GM23338 (cell line): Measurements from ENCODE around the gene SPECC1.

Experiments used
- TF ChIP-seq, protein P1 (sequence below), 2 experiments: fragments of 200-600 bp in 1 of 2; sonication (generic) in 1 of 2; conservative IDR thresholded peaks; 2 replicates each; pipeline versions ENCODE4 v1.5.1 to v1.6.1; 2016 to 2017; ENCODE audit warnings: antibody characterized with exemption in 2 of 2, low read depth in 2 of 2, mild to moderate bottlenecking in 2 of 2, moderate library complexity in 1 of 2
- TF ChIP-seq, protein P2 (sequence below): IDR thresholded peaks from one replicate; pipeline ENCODE4 v1.6.1; 2018; ENCODE audit warnings: antibody characterized with exemption; ENCODE audit not compliant: unreplicated experiment

DNA sequence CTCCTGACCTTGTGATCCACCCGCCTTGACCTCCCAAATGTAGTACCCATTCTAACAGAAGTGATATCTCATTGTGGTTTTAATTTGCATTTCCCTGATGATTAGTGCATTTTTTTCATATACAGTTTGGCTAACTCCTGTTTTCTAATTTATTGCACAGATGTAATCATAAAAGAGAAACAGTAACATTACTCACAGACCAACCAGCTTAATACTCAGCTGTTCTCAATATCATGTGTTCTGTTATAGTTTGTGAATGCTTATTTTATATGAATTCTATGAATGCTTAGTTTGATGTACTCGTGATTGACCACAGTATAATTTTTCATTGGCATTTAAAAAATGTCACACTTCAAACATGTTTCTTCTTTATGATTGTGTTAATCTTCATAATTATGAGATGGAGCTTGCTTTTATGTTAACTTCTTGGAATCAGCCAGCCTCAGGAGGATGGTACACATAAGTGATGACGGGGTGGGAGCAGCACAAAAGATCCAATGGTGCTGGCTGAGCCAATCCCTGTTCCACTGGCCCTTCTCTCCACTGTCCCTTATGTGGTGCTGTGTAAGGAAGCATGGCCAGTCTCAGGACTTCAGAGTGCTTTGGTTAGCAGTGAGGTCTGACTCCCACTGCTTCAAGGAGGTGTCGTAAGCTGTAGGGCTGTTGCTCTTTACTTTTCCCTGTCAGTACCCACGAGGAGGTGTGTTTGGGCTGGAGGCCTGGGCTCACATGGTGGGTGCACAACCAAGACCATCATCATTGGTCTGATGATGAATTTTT, 191.0 kb downstream of the SPECC1 start:
- TF ChIP-seq, protein P1, sequence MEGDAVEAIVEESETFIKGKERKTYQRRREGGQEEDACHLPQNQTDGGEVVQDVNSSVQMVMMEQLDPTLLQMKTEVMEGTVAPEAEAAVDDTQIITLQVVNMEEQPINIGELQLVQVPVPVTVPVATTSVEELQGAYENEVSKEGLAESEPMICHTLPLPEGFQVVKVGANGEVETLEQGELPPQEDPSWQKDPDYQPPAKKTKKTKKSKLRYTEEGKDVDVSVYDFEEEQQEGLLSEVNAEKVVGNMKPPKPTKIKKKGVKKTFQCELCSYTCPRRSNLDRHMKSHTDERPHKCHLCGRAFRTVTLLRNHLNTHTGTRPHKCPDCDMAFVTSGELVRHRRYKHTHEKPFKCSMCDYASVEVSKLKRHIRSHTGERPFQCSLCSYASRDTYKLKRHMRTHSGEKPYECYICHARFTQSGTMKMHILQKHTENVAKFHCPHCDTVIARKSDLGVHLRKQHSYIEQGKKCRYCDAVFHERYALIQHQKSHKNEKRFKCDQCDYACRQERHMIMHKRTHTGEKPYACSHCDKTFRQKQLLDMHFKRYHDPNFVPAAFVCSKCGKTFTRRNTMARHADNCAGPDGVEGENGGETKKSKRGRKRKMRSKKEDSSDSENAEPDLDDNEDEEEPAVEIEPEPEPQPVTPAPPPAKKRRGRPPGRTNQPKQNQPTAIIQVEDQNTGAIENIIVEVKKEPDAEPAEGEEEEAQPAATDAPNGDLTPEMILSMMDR (conservative IDR thresholded peaks at IDR 0.05; ENCODE audit: low read depth in 2 of 2) = no peak
- TF ChIP-seq, protein P2, sequence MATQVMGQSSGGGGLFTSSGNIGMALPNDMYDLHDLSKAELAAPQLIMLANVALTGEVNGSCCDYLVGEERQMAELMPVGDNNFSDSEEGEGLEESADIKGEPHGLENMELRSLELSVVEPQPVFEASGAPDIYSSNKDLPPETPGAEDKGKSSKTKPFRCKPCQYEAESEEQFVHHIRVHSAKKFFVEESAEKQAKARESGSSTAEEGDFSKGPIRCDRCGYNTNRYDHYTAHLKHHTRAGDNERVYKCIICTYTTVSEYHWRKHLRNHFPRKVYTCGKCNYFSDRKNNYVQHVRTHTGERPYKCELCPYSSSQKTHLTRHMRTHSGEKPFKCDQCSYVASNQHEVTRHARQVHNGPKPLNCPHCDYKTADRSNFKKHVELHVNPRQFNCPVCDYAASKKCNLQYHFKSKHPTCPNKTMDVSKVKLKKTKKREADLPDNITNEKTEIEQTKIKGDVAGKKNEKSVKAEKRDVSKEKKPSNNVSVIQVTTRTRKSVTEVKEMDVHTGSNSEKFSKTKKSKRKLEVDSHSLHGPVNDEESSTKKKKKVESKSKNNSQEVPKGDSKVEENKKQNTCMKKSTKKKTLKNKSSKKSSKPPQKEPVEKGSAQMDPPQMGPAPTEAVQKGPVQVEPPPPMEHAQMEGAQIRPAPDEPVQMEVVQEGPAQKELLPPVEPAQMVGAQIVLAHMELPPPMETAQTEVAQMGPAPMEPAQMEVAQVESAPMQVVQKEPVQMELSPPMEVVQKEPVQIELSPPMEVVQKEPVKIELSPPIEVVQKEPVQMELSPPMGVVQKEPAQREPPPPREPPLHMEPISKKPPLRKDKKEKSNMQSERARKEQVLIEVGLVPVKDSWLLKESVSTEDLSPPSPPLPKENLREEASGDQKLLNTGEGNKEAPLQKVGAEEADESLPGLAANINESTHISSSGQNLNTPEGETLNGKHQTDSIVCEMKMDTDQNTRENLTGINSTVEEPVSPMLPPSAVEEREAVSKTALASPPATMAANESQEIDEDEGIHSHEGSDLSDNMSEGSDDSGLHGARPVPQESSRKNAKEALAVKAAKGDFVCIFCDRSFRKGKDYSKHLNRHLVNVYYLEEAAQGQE = no peak
